ENCODE results near the gene FGF6. TPM values are rescaled to one million over a fixed set of nuclear protein-coding genes. Genes with fewer than 3 reads are reported as not detected.

The FGF6 gene
- total RNA-seq, 1 donor from 2014 or later = not detected

GRCh38 chr12:4446335-4446734 is 720 bp upstream of the FGF6 start:
- DNase-seq (ENCODE audit: low spot score) = no peak
- Mint-ChIP-seq H3K9me3 (ENCODE audit: low read depth) (no peaks in the 10 kb centered on the region), H3K4me3 (ENCODE audit: unreplicated experiment) (no peak overlapping the region), H3K27me3 (ENCODE audit: low read depth) (no peaks in the 10 kb centered on the region), H3K36me3 (ENCODE audit: low read depth) (no peaks in the 10 kb centered on the region), H3K4me1 (ENCODE audit: low read depth) (peaks cover 23% of the 10 kb centered on the region), H3K27ac (ENCODE audit: unreplicated experiment) (no peak overlapping the region)
- TF ChIP-seq CTCF (IDR thresholded peaks at IDR 0.05) = no peak

DNA sequence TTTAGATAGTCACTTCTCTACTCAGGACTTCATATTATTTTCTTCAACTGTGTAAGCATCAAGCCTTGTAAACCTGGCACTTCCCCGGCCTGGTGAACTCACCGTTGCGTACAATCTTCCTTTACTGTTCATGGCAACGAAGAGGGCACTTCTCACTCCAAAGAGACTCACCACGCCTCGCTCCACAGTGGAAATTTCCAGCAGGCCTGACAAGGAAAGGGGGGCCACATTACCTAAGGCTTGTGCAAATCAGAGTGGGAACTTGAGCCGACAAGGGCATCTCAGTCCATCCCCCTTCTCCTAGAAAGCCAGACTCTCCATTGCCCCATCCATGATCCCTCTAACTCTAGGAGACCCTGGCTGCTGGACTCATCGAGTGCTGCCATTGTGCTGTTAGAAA is 1.6 kb downstream of the FGF6 start:
- peaks cover 10% of the 10 kb centered on the region for H3K4me1 Mint-ChIP-seq (ENCODE audit: low read depth)
- H3K9me3 Mint-ChIP-seq (ENCODE audit: low read depth) = no peaks in the 10 kb centered on the region
- no peak overlapping the region for H3K4me3 Mint-ChIP-seq (ENCODE audit: unreplicated experiment)
- DNase-seq (ENCODE audit: low spot score) = no peak
- TF ChIP-seq CTCF (IDR thresholded peaks at IDR 0.05) = no peak
- no peak overlapping the region for H3K27ac Mint-ChIP-seq (ENCODE audit: unreplicated experiment)
- H3K36me3 Mint-ChIP-seq (ENCODE audit: low read depth) = no peaks in the 10 kb centered on the region
- no peaks in the 10 kb centered on the region for H3K27me3 Mint-ChIP-seq (ENCODE audit: low read depth)

DNA sequence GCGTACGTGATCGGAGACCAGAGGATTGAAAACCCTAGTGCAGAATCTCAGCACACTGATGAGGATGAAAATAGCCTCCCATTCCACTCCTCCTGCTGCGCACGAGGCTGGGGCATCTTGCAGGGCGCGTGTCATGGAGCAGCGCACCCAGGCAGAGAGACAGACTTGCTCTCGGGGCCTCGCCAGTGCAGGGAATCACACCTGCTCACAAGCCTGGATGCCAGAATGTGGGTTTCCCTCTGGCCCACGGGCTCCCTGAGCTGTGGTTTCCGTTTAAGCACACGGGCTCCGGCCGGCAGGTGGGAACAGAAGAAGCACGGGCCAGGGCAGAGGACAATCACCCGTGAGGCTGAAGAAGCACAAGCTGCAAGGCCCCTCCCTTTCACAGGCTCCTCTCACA is 2.0 kb downstream of the FGF6 start:
- H3K9me3 Mint-ChIP-seq (ENCODE audit: low read depth) = no peaks in the 10 kb centered on the region
- H3K27ac Mint-ChIP-seq (ENCODE audit: unreplicated experiment) = no peak overlapping the region
- DNase-seq (ENCODE audit: low spot score) = no peak
- no peak for TF ChIP-seq CTCF (IDR thresholded peaks at IDR 0.05)
- H3K4me1 Mint-ChIP-seq (ENCODE audit: low read depth) = peaks cover 10% of the 10 kb centered on the region
- H3K4me3 Mint-ChIP-seq (ENCODE audit: unreplicated experiment) = no peak overlapping the region
- H3K27me3 Mint-ChIP-seq (ENCODE audit: low read depth) = no peaks in the 10 kb centered on the region
- H3K36me3 Mint-ChIP-seq (ENCODE audit: low read depth) = no peaks in the 10 kb centered on the region

DNA sequence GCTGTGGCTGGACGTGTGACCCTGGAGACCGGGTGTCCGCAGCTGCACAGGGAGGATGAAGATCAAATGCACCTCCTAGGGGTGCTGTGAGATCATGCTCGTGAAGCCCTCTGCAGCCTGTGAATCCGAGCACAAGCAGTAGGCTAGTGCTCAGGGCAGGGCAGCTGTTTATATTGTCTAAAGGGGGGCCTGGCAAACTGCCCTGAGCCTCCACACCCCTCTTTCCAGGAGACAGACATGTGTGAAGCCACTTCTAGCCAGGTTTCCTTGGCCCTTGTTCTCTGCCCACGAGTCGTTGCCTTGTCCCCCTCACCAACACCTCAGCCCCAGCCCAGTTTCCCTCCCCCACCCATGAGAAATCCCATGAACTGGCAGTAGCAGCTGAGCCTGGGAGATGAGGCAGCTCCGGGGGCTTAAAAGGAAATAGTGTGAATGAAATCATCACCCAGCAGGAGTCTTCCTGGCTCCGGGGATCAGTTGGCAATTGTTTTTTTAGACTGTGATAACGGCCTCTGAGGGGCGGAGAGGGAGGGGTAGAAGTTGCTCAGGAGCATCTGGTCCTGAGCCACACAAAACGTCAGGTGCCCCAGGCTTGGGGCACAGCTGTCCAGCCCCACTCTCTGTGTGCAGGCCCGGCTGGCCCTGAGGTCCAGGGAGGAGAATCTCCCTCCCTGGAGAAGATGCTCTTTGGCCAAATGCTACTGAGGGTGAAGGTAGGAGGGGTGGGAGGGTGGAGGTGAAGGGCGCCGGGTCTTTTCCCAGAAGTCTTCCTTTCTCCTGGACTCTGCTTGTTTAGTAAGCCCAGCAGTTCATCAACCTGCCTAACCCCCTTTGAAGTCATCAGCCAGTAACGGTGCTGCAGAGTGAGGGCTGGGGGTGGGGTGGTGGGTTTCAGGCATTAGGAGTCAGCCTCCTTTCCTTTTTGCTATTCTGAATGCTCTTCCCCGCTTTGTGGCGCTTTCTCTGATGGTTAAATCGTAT is 4.0 kb downstream of the FGF6 start:
- DNase-seq (ENCODE audit: low spot score) = no peak
- Mint-ChIP-seq H3K4me1 (ENCODE audit: low read depth) (peaks cover 10% of the 10 kb centered on the region), H3K27ac (ENCODE audit: unreplicated experiment) (no peak overlapping the region), H3K27me3 (ENCODE audit: low read depth) (no peaks in the 10 kb centered on the region), H3K36me3 (ENCODE audit: low read depth) (no peaks in the 10 kb centered on the region), H3K4me3 (ENCODE audit: unreplicated experiment) (no peak overlapping the region), H3K9me3 (ENCODE audit: low read depth) (no peaks in the 10 kb centered on the region)
- TF ChIP-seq CTCF (IDR thresholded peaks at IDR 0.05) = no peak

GRCh38 chr12:4440187-4440941 is 5.3 kb downstream of the FGF6 start:
- H3K4me1 Mint-ChIP-seq (ENCODE audit: low read depth) = peaks cover 10% of the 10 kb centered on the region
- no peaks in the 10 kb centered on the region for H3K9me3 Mint-ChIP-seq (ENCODE audit: low read depth)
- no peaks in the 10 kb centered on the region for H3K27me3 Mint-ChIP-seq (ENCODE audit: low read depth)
- no peak for DNase-seq (ENCODE audit: low spot score)
- H3K36me3 Mint-ChIP-seq (ENCODE audit: low read depth) = no peaks in the 10 kb centered on the region
- H3K4me3 Mint-ChIP-seq (ENCODE audit: unreplicated experiment) = no peak overlapping the region
- no peak overlapping the region for H3K27ac Mint-ChIP-seq (ENCODE audit: unreplicated experiment)
- TF ChIP-seq CTCF (IDR thresholded peaks at IDR 0.05) = no peak

All from chondrocyte (in vitro differentiated cells).